GM13977 (cell line): ENCODE results near the gene ATP9A.

Experiments
- DNase-seq: peaks from one replicate; pipeline ENCODE4 v3.0.0; 2012; ENCODE audit warnings: low spot score
- in situ Hi-C: fragments of 300-500 bp; cut with MboI; formaldehyde crosslinking; loops from one replicate; pipeline ENCODE4 v1.12.0; 2022; ENCODE audit warnings: low sequenced_read_pairs, low pct_unique_long_range_greater_than_20kb, mixed read lengths, inconsistent platforms; ENCODE audit not compliant: unreplicated experiment
- TF ChIP-seq, protein P1 (sequence below): IDR thresholded peaks from 2 replicates; pipeline ENCODE4 v1.5.1; 2012; ENCODE audit warnings: mild to moderate bottlenecking, control low read depth; ENCODE audit not compliant: insufficient read depth; ENCODE audit errors: extremely low read depth, missing control alignments

The ATP9A gene

DNA sequence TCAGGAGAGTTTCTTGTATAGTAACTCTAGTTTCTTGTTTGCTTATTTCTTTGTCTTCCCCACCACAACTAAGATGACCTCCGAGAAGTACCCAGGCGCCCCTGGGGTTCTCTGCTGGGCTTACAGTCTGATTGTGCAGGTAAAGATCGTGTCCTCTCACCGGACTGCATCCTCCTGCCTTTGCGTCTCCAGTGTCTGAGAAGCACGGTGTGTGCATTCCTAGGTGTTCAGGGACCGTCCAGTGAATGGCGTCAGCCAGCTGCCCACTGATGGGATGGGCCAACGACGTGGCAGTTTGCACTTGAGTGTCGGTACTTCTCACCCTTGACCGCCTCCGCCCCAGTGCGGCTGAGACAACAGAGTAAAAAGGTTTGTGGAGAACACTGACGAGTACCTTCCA is 169.6 kb downstream of the ATP9A start:
- in situ Hi-C loops, result no loop called here
- TF ChIP-seq, protein P1, sequence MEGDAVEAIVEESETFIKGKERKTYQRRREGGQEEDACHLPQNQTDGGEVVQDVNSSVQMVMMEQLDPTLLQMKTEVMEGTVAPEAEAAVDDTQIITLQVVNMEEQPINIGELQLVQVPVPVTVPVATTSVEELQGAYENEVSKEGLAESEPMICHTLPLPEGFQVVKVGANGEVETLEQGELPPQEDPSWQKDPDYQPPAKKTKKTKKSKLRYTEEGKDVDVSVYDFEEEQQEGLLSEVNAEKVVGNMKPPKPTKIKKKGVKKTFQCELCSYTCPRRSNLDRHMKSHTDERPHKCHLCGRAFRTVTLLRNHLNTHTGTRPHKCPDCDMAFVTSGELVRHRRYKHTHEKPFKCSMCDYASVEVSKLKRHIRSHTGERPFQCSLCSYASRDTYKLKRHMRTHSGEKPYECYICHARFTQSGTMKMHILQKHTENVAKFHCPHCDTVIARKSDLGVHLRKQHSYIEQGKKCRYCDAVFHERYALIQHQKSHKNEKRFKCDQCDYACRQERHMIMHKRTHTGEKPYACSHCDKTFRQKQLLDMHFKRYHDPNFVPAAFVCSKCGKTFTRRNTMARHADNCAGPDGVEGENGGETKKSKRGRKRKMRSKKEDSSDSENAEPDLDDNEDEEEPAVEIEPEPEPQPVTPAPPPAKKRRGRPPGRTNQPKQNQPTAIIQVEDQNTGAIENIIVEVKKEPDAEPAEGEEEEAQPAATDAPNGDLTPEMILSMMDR, result no peak
- DNase-seq, result no peak

DNA sequence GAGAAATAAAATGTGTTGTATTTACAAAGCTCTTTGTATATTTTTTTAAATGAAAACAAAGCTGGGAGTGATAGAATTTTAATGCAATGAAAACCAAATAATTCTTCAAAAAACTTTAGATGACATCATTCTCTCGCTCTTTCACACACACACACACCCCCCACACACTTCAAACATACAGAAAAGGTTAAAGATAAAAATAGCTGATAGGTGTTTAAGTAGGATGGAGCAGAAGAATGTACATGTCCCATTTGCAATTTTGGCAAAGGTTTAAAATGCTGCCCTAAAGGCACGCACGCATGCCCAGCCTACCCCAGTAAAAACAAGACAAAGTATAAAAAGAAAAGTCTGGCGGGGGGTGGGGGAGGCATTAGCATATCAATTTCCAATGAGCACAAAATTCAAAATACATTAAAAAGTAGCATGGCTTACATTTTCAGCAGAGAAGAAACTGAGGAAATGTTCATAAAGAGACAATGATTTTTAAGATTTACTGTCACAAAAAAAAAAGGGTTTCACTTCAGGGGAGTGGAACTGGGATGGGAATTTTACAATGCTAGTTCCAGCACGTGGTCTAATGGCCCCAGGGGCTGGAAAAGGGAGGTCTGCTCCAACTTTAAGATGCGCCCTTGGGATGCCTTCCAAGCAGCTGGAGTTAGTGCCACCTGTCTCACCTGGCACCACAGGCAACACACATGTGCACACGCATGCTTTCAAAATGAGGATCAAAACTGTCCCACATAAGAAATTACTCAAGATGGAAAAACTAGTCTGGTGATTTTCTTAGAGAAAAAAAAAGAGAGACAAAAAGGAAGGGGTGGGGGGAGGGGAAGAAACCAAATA is 170.6 kb downstream of the ATP9A start:
- TF ChIP-seq, protein P1, result no peak
- no peak for DNase-seq
- in situ Hi-C loops, result no loop called here

DNA sequence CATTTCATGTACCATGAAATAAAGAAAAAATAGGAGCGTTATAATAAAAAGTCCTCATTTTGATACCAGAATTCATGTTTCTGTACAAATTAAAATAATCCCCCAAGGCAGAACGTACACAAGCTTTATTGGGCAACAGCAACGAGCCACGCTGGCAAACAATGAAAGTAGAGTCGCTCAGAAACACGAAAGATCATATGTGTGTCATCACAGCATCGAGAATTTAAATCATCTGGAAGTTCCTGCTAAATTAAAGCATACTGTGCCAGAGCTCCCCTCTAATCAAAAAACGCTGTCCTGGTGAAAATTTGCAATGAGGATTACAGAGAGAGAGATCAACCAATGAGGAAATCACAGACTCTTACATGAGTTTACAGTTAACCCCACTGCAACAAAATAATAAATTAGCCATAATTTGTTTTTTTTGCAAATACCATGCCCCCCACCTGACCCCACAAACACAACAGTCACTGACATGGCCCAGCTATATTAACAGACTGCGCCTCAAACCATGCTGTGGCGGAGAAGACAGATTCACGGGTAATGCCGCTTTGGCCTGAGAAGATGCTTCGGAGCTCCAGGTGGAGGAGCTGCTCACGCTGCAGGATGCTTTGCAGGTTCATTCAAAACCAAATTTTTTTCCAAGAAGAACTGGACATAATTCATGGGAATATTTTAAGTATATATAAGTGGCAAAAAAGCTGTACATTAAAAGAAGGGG is 171.4 kb downstream of the ATP9A start:
- no peak for DNase-seq
- TF ChIP-seq, protein P1, result no peak
- in situ Hi-C loops, result no loop called here

DNA sequence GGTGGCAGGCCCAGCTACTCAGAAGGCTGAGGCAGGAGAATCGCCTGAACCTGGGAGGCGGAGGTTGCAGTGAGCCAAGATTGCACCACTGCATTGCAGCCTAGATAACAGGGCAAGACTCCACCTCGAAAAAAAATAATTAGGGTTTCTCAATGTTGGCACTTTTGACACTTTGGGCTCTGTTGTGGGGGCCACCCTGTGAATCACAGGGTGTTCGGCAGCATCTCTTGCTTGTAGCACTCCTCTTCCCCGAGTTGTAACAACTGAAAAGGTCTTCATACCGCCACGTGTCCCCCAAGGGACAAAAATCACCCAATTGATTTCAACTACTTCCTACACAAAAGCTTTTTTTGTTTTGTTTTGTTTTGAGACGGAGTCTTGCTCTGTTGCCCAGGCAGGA is 172.4 kb downstream of the ATP9A start:
- TF ChIP-seq, protein P1, result no peak
- in situ Hi-C loops, result no loop called here
- no peak for DNase-seq

DNA sequence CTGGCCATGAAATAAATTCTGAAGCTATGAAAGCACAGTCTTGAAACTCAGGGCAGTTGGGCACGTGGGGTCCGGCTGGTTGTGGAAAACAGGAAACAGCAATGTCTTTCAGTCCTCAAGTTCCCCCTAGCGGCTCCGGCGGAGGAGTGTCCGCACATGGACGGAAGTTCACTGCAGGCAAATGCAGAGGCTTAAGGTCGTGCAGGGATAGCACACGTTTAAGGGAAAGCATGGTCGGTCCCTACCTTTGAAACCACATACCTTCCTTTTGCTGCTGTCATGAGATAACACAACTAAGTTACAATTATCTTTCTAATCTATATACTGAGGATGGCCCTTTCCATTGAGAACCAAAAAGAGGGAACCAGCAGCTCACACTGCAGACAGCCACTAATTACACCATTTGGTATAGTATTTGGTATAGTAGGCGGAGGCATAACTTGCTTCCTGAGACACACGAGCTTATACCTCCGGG is 173.1 kb downstream of the ATP9A start:
- in situ Hi-C loops, result no loop called here
- DNase-seq, result peak; percentile 79
- TF ChIP-seq, protein P1, result peak; percentile 86

DNA sequence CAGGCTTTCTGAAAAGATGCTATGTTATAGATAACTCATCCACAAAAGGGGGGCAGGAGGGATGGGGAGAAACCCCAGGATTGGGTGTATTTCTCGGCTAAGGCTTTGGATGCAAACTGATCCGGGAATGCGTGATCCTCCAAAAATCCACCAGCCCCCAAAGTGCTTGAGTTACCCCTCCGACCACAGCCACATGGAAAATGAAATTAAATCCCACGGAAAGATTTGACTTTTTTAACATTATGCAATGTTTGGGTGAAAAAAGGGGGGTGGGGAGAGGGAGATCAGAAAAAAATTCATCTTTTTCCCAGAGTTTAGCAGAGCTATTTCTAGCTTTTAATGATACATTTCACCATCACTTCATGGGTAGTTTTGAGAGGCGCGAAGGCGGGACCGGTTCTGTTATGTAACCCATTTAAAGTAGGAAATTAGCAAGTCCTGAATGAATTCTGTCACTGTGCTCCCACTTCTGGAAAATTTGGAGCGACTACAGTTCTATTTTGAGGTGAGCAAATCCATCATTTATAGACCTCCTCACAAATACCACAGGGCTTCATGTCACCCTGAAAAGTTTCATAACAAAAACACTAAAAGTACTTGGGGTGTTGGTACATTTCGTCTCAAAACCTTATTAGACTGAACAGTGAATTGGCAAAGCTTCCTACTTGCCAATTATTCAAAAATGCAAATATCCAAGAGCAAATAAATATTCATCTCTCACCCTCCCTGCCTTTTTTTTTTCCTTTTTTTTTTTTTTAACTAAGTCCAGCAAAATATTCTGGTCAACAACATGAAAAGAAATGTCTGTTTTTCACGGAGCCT is 173.7 kb downstream of the ATP9A start:
- in situ Hi-C loops, result no loop called here
- DNase-seq, result no peak
- TF ChIP-seq, protein P1, result no peak
